HepG2 (cell line): ENCODE data around the gene PTGES. TPM values are rescaled to one million over a fixed set of nuclear protein-coding genes. Genes with fewer than 3 reads are reported as not detected.

Experiments
- ATAC-seq: fragments of 200-7000 bp; cut with Tn5 transposase; 3 replicates; pipeline ENCODE4 v1.9.1; 2020; ENCODE audit warnings: mild to moderate bottlenecking, moderate library complexity
- BruUV-seq: library from RNA; stranded (reverse); fragments of 400-500 nt; replicated peaks from 2 replicates; lab custom pipeline; 2021; lab: Mats Ljungman, UMichigan
- CTCF ChIA-PET: fragments of 300-600 bp; formaldehyde crosslinking; extraction: SDS; loops from one replicate; lab custom pipeline; 2021; ENCODE audit warnings: low total read pairs, inconsistent platforms, low intra/inter-chr PET ratio; lab: Yijun Ruan, JAX
- POLR2A ChIA-PET: fragments of 350-600 bp; sonication (Branson Sonifier 250); formaldehyde crosslinking; loops from one replicate; lab custom pipeline; 2020; ENCODE audit warnings: antibody characterized with exemption, inconsistent platforms; lab: Yijun Ruan, JAX
- DNase-seq: peaks from one replicate; pipeline ENCODE4 v3.0.0-alpha.2; 2015; ENCODE audit warnings: low spot score
- FAIRE-seq: peaks from 3 replicates; lab custom pipeline; 2011; peaks lifted over from hg19 to GRCh38; lab: Jason Lieb, UNC
- H2AFZ ChIP-seq: one replicate; pipeline ENCODE4 v1.6.1; 2011; ENCODE audit warnings: low read length, inconsistent platforms
- H3K27ac ChIP-seq: fragments of 300-600 bp; 3 replicates; pipeline ENCODE4 v1.8.0; 2011; ENCODE audit warnings: mixed run types, mild to moderate bottlenecking, mixed read lengths, low read length, inconsistent platforms; ENCODE audit not compliant: insufficient read depth; ENCODE audit errors: extremely low read length
- H3K27me3 ChIP-seq, 2 experiments: fragments of 200-600 bp in 1 of 2; 2 replicates in 1 of 2; 3 replicates in 1 of 2; pipeline versions ENCODE4 v1.6.0 to v1.8.0; 2011; ENCODE audit warnings: low read length in 2 of 2, mild to moderate bottlenecking in 2 of 2, moderate library complexity in 2 of 2, inconsistent platforms in 1 of 2; ENCODE audit not compliant: insufficient read depth in 2 of 2, control insufficient read depth in 1 of 2
- H3K36me3 ChIP-seq, 2 experiments: fragments of 200-600 bp in 1 of 2; replicated peaks in 1 of 2; 2 replicates in 1 of 2; 3 replicates in 1 of 2; pipeline versions ENCODE4 v1.5.1 to v1.8.0; 2011; ENCODE audit warnings: low read length in 2 of 2, inconsistent platforms in 1 of 2; ENCODE audit not compliant: insufficient read depth in 2 of 2, control insufficient read depth in 1 of 2
- H3K4me1 ChIP-seq: 2 replicates; pipeline ENCODE4 v1.5.1; 2012; ENCODE audit warnings: low read length, inconsistent platforms; ENCODE audit not compliant: insufficient read depth
- H3K4me2 ChIP-seq: 2 replicates; pipeline ENCODE4 v1.6.0; 2011; ENCODE audit warnings: low read depth, low read length, inconsistent platforms
- H3K4me3 ChIP-seq, 3 experiments: fragments of 200-600 bp in 1 of 3; sonication (generic), shearing (Covaris generic) in 1 of 3; replicated peaks in 1 of 3; 2 replicates each; pipeline ENCODE4 v1.5.1; 2011 to 2016; ENCODE audit warnings: low read length in 3 of 3, inconsistent platforms in 2 of 3, low read depth in 2 of 3, mild to moderate bottlenecking in 2 of 3, control low read depth in 1 of 3, mixed read lengths in 1 of 3; ENCODE audit not compliant: insufficient read depth in 1 of 3
- H3K79me2 ChIP-seq: one replicate; pipeline ENCODE4 v1.6.1; 2011; ENCODE audit warnings: low read length, inconsistent platforms; ENCODE audit not compliant: insufficient read depth
- H3K9ac ChIP-seq: 2 replicates; pipeline ENCODE4 v1.6.0; 2011; ENCODE audit warnings: mild to moderate bottlenecking, low read depth, low read length, inconsistent platforms; ENCODE audit not compliant: insufficient read depth
- H3K9me3 ChIP-seq: 2 replicates; pipeline ENCODE4 v1.5.1; 2012; ENCODE audit warnings: mild to moderate bottlenecking, low read length
- H4K20me1 ChIP-seq: 2 replicates; pipeline ENCODE4 v1.6.0; 2011; ENCODE audit warnings: inconsistent platforms, mild to moderate bottlenecking, low read length, moderate library complexity; ENCODE audit not compliant: insufficient read depth
- JUN ChIP-seq: sonication (generic); formaldehyde crosslinking; IDR thresholded peaks from 2 replicates; pipeline ENCODE4 v1.4.0; 2020; ENCODE audit warnings: mild to moderate bottlenecking, missing genetic modification reagents
- NCOA2 ChIP-seq: sonication (generic); formaldehyde crosslinking; IDR thresholded peaks from 2 replicates; pipeline ENCODE4 v1.8.0; 2022; ENCODE audit warnings: inconsistent platforms
- PCBP1 ChIP-seq: fragments of 200-400 bp; formaldehyde crosslinking; IDR thresholded peaks from 2 replicates; pipeline ENCODE4 v1.6.1; 2017; ENCODE audit warnings: mild to moderate bottlenecking, low read depth, low read length, borderline replicate concordance
- RXRA ChIP-seq: sonication (generic); formaldehyde crosslinking; IDR thresholded peaks from 2 replicates; pipeline ENCODE4 v1.5.1; 2020; ENCODE audit warnings: missing genetic modification reagents
- SRSF1 ChIP-seq: fragments of 200-400 bp; formaldehyde crosslinking; optimal IDR thresholded peaks from 2 replicates; pipeline ENCODE3; 2017; ENCODE audit warnings: mild to moderate bottlenecking, low read depth, low read length, moderate library complexity
- TOPORS ChIP-seq: sonication (generic); formaldehyde crosslinking; IDR thresholded peaks from 2 replicates; pipeline ENCODE4 v1.8.0; 2023; ENCODE audit warnings: mild to moderate bottlenecking, missing genetic modification reagents
- ZMYM3 ChIP-seq: sonication (generic); formaldehyde crosslinking; IDR thresholded peaks from 2 replicates; pipeline ENCODE4 v1.5.1; 2020; ENCODE audit warnings: mild to moderate bottlenecking, missing genetic modification reagents
- ZMYM4 ChIP-seq: sonication (generic); formaldehyde crosslinking; IDR thresholded peaks from 2 replicates; pipeline ENCODE4 v1.8.1; 2023; ENCODE audit warnings: mild to moderate bottlenecking, missing genetic modification reagents
- ZNF335 ChIP-seq: sonication (generic); formaldehyde crosslinking; IDR thresholded peaks from 2 replicates; pipeline ENCODE4 v1.4.0; 2020; ENCODE audit warnings: missing genetic modification reagents
- ZNF773 ChIP-seq: sonication (generic); formaldehyde crosslinking; IDR thresholded peaks from 2 replicates; pipeline ENCODE4 v1.4.0; 2020; ENCODE audit warnings: missing genetic modification reagents, borderline replicate concordance
- ZNF780A ChIP-seq: sonication (generic); formaldehyde crosslinking; IDR thresholded peaks from 2 replicates; pipeline ENCODE4 v1.8.0; 2022; ENCODE audit warnings: mild to moderate bottlenecking, missing genetic modification reagents, moderate library complexity
- WGBS: methylation state at CpG from one replicate; pipeline ENCODE4 v1.1.6; 2017; ENCODE audit warnings: low lambda C conversion rate; 5-methylcytosine and 5-hydroxymethylcytosine counted together
- in situ Hi-C: cut with HindIII; loops from 2 replicates; pipeline ENCODE4 v1.10.0; 2017; ENCODE audit warnings: low pct_unique_long_range_greater_than_20kb; ENCODE audit not compliant: extremely low pct_ligation_motif_present
- intact Hi-C: fragments of 100-400 bp; cut with micrococcal nuclease; formaldehyde crosslinking; loops from one replicate; pipeline ENCODE4 v1.10.0; 2022; ENCODE audit not compliant: unreplicated experiment
- polyA plus RNA-seq, 8 experiments: library from polyadenylated mRNA; depleted of rRNA in 3 of 8; stranded (reverse) in 7 of 8; unstranded in 1 of 8; fragments of >200 nt; fragmentation: Illumina TruSeq in 4 of 8; extraction: Trizol in 4 of 8; gene quantifications; 2 replicates each; pipeline versions ENCODE4 v1.2.1 to v1.2.3, GENCODE V29; 2011 to 2016; ENCODE audit warnings: low read depth in 4 of 8, missing spikeins in 1 of 8, mixed read lengths in 1 of 8; ENCODE audit not compliant: insufficient read depth in 1 of 8
- total RNA-seq, 5 experiments: library from RNA; depleted of rRNA; stranded (reverse); fragments of >200 nt; fragmentation: Illumina TruSeq; extraction: Trizol; gene quantifications; 2 replicates each; pipeline ENCODE4 v1.2.3, GENCODE V29; 2016; ENCODE audit warnings: low read depth in 1 of 5
- TF ChIP-seq, protein P1 (sequence below): sonication (generic); formaldehyde crosslinking; IDR thresholded peaks from 2 replicates; pipeline ENCODE4 v1.8.1; 2023; ENCODE audit warnings: mild to moderate bottlenecking, inconsistent platforms, moderate library complexity, missing genetic modification reagents, borderline replicate concordance
- TF ChIP-seq, protein P2 (sequence below): sonication (generic); formaldehyde crosslinking; IDR thresholded peaks from 2 replicates; pipeline ENCODE4 v1.4.0; 2020; ENCODE audit warnings: missing genetic modification reagents, low read depth, mild to moderate bottlenecking, borderline replicate concordance
- TF ChIP-seq, protein P3 (sequence below): sonication (generic); formaldehyde crosslinking; IDR thresholded peaks from 2 replicates; pipeline ENCODE4 v1.4.0; 2020; ENCODE audit warnings: missing genetic modification reagents, borderline replicate concordance
- TF ChIP-seq, protein P4 (sequence below): sonication (generic); formaldehyde crosslinking; conservative IDR thresholded peaks from 2 replicates; pipeline ENCODE4 v1.5.0; 2020; ENCODE audit warnings: missing genetic modification reagents
- TF ChIP-seq, protein P5 (sequence below): IDR thresholded peaks from 2 replicates; pipeline ENCODE4 v1.6.1; 2016; ENCODE audit warnings: low read depth, control low read depth

PTGES gene
- total and polyA plus RNA-seq, 2 of the 13 experiments (the other 11 are each of a cell fraction or from before 2014, with no cell fraction given): 0.07 TPM; not detected in 1

DNA sequence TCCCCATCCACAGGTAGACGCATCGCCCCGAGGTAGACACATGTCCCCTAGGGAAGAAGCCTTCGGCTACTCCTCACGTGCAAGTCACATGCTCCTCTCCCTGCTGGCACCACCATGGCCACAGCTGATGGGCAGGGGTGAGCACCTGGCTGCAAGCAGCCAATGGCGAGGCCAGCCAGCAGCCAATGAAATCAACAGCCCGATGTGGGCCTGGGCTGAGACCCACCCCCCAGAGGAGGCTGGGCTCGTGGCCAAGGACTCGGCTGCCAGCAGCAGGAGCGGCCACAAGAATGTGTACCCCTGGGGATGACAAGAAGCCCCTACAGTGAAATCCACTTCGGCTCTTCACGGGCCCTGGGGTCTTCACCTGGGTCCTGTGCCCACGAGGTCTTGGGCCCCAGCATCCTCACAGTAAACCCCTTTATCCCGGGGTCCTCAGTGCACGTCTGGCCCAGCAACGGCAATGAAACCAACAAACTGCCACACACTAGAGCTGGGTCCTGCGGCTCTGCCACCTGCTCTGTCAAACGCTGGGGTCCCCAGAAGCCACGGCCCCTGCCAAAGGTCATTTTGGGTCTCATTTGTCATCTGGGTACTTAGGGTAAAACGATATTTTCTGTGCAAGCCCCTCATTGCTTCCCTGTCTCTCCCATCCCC lies 22.1 kb upstream of the PTGES start:
- Histone ChIP-seq H2AFZ (no peak overlapping the region), H3K27me3 (peaks cover 0 to 6% of the 10 kb centered on the region in 2 experiments; a peak in 3 of 5 replicates), H3K4me1 (peaks cover 25% of the 10 kb centered on the region), H3K27ac (no peak overlapping the region), H3K4me2 (no peak overlapping the region), H3K9ac (no peak overlapping the region), H3K79me2 (no peaks in the 10 kb centered on the region), H3K9me3 (no peaks in the 10 kb centered on the region), H3K4me3 (no peak overlapping the region), H3K36me3 (no peaks in the 10 kb centered on the region), H4K20me1 (no peaks in the 10 kb centered on the region)
- no peak for DNase-seq
- no peak for FAIRE-seq
- intact Hi-C loops: no loop called here
- in situ Hi-C loops: no loop called here
- CTCF ChIA-PET: interaction anchor here (1.0 kb wide), 1 partner anchor 9 kb away, joined by 3 read pairs; no protein-coding TSS in a partner anchor
- 9% methylated on average over 4 of the region's 20 CpGs for WGBS
- POLR2A ChIA-PET: no interaction called here
- no TSS peak for BruUV-seq
- no peak for ATAC-seq
- TF ChIP-seq RXRA (CRISPR knock-in tag): no peak
- TF ChIP-seq, protein P1, sequence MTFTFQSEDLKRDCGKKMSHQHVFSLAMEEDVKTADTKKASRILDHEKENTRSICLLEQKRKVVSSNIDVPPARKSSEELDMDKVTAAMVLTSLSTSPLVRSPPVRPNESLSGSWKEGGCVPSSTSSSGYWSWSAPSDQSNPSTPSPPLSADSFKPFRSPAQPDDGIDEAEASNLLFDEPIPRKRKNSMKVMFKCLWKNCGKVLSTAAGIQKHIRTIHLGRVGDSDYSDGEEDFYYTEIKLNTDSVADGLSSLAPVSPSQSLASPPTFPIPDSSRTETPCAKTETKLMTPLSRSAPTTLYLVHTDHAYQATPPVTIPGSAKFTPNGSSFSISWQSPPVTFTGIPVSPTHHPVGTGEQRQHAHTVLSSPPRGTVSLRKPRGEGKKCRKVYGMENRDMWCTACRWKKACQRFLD: no peak
- TF ChIP-seq ZMYM4 (CRISPR knock-in tag): no peak
- TF ChIP-seq ZNF335: no peak
- no peak for TF ChIP-seq ZMYM3 (CRISPR knock-in tag)
- TF ChIP-seq, protein P2, sequence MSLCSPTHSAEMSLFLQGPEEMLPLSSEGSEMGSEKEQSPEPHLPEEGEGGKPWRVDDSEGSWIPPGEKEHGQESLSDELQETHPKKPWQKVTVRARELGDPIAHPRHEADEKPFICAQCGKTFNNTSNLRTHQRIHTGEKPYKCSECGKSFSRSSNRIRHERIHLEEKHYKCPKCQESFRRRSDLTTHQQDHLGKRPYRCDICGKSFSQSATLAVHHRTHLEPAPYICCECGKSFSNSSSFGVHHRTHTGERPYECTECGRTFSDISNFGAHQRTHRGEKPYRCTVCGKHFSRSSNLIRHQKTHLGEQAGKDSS (CRISPR knock-in tag): no peak
- TF ChIP-seq PCBP1: no peak
- TF ChIP-seq, protein P3, sequence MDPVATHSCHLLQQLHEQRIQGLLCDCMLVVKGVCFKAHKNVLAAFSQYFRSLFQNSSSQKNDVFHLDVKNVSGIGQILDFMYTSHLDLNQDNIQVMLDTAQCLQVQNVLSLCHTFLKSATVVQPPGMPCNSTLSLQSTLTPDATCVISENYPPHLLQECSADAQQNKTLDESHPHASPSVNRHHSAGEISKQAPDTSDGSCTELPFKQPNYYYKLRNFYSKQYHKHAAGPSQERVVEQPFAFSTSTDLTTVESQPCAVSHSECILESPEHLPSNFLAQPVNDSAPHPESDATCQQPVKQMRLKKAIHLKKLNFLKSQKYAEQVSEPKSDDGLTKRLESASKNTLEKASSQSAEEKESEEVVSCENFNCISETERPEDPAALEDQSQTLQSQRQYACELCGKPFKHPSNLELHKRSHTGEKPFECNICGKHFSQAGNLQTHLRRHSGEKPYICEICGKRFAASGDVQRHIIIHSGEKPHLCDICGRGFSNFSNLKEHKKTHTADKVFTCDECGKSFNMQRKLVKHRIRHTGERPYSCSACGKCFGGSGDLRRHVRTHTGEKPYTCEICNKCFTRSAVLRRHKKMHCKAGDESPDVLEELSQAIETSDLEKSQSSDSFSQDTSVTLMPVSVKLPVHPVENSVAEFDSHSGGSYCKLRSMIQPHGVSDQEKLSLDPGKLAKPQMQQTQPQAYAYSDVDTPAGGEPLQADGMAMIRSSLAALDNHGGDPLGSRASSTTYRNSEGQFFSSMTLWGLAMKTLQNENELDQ (CRISPR knock-in tag): no peak
- no peak for TF ChIP-seq JUN (CRISPR knock-in tag)
- TF ChIP-seq SRSF1: no peak
- TF ChIP-seq, protein P4, sequence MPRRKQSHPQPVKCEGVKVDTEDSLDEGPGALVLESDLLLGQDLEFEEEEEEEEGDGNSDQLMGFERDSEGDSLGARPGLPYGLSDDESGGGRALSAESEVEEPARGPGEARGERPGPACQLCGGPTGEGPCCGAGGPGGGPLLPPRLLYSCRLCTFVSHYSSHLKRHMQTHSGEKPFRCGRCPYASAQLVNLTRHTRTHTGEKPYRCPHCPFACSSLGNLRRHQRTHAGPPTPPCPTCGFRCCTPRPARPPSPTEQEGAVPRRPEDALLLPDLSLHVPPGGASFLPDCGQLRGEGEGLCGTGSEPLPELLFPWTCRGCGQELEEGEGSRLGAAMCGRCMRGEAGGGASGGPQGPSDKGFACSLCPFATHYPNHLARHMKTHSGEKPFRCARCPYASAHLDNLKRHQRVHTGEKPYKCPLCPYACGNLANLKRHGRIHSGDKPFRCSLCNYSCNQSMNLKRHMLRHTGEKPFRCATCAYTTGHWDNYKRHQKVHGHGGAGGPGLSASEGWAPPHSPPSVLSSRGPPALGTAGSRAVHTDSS (CRISPR knock-in tag): no peak
- TF ChIP-seq NCOA2 (CRISPR knock-in tag): no peak
- TF ChIP-seq ZNF780A (CRISPR knock-in tag): no peak
- no peak for TF ChIP-seq ZNF773
- TF ChIP-seq, protein P5, sequence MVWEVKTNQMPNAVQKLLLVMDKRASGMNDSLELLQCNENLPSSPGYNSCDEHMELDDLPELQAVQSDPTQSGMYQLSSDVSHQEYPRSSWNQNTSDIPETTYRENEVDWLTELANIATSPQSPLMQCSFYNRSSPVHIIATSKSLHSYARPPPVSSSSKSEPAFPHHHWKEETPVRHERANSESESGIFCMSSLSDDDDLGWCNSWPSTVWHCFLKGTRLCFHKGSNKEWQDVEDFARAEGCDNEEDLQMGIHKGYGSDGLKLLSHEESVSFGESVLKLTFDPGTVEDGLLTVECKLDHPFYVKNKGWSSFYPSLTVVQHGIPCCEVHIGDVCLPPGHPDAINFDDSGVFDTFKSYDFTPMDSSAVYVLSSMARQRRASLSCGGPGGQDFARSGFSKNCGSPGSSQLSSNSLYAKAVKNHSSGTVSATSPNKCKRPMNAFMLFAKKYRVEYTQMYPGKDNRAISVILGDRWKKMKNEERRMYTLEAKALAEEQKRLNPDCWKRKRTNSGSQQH (CRISPR knock-in tag): no peak
- no peak for TF ChIP-seq TOPORS
